SK-N-SH (cell line): ENCODE data around the gene MSN.

Experiments used
- ELF1 ChIP-seq: IDR thresholded peaks from 2 replicates; pipeline ENCODE4 v1.4.0; 2012
- POLR2AphosphoS5 ChIP-seq: IDR thresholded peaks from 2 replicates; pipeline ENCODE4 v1.6.1; 2012; ENCODE audit warnings: low read depth, low read length
- YY1 ChIP-seq: IDR thresholded peaks from 2 replicates; pipeline ENCODE4 v1.4.0; 2012; ENCODE audit warnings: low read depth, mild to moderate bottlenecking
- TF ChIP-seq, protein P1 (sequence below): fragments of 200-600 bp; sonication (generic); IDR thresholded peaks from 2 replicates; pipeline ENCODE4 v1.6.1; 2017; ENCODE audit warnings: antibody characterized with exemption, mild to moderate bottlenecking, moderate library complexity
- TF ChIP-seq, protein P2 (sequence below): IDR thresholded peaks from 2 replicates; pipeline ENCODE4 v1.6.1; 2012; ENCODE audit warnings: mild to moderate bottlenecking, low read depth, low read length, moderate library complexity

DNA sequence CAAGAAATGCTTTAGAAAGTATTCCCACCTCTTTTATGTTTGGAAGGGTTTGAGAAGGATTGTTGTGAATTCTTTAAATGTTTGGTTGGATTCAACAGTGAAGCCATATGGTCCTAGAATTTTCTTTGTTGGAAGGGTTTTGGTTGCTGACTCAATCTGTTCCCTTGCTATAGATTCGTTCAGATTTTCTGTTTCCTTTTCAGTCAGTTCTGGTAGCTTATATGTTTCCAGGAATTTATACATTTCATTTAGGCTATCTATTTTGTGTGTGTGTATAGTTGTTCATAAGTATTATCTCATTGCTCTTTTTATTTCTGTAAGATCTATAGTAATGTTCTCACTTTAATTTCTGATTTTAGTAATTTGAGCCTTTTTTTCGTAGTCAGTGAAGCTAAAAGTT lies 114.4 kb downstream of the MSN start:
- no peak for TF ChIP-seq ELF1
- TF ChIP-seq, protein P1, sequence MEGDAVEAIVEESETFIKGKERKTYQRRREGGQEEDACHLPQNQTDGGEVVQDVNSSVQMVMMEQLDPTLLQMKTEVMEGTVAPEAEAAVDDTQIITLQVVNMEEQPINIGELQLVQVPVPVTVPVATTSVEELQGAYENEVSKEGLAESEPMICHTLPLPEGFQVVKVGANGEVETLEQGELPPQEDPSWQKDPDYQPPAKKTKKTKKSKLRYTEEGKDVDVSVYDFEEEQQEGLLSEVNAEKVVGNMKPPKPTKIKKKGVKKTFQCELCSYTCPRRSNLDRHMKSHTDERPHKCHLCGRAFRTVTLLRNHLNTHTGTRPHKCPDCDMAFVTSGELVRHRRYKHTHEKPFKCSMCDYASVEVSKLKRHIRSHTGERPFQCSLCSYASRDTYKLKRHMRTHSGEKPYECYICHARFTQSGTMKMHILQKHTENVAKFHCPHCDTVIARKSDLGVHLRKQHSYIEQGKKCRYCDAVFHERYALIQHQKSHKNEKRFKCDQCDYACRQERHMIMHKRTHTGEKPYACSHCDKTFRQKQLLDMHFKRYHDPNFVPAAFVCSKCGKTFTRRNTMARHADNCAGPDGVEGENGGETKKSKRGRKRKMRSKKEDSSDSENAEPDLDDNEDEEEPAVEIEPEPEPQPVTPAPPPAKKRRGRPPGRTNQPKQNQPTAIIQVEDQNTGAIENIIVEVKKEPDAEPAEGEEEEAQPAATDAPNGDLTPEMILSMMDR = no peak
- TF ChIP-seq YY1 = no peak
- TF ChIP-seq POLR2AphosphoS5 = no peak
- TF ChIP-seq, protein P2, sequence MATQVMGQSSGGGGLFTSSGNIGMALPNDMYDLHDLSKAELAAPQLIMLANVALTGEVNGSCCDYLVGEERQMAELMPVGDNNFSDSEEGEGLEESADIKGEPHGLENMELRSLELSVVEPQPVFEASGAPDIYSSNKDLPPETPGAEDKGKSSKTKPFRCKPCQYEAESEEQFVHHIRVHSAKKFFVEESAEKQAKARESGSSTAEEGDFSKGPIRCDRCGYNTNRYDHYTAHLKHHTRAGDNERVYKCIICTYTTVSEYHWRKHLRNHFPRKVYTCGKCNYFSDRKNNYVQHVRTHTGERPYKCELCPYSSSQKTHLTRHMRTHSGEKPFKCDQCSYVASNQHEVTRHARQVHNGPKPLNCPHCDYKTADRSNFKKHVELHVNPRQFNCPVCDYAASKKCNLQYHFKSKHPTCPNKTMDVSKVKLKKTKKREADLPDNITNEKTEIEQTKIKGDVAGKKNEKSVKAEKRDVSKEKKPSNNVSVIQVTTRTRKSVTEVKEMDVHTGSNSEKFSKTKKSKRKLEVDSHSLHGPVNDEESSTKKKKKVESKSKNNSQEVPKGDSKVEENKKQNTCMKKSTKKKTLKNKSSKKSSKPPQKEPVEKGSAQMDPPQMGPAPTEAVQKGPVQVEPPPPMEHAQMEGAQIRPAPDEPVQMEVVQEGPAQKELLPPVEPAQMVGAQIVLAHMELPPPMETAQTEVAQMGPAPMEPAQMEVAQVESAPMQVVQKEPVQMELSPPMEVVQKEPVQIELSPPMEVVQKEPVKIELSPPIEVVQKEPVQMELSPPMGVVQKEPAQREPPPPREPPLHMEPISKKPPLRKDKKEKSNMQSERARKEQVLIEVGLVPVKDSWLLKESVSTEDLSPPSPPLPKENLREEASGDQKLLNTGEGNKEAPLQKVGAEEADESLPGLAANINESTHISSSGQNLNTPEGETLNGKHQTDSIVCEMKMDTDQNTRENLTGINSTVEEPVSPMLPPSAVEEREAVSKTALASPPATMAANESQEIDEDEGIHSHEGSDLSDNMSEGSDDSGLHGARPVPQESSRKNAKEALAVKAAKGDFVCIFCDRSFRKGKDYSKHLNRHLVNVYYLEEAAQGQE = no peak
